GM23338 (cell line): Measurements from ENCODE around the gene BRICD5. TPM values are rescaled to one million over a fixed set of nuclear protein-coding genes. Genes with fewer than 3 reads are reported as not detected.
A peak's percentile ranks its signal among the peaks of the same experiment; 100 is the strongest.

Source experiments
- ATAC-seq: fragments of 200-7000 bp; cut with Tn5 transposase; 3 replicates; pipeline ENCODE4 v1.9.1; 2020
- DNase-seq: peaks from one replicate; pipeline ENCODE4 v3.0.0-alpha.2; 2015; ENCODE audit warnings: low spot score
- H2AFZ ChIP-seq: fragments of 200-600 bp; sonication (generic); 2 replicates; pipeline ENCODE4 v1.8.0; 2016; ENCODE audit warnings: antibody characterized with exemption, mild to moderate bottlenecking, moderate library complexity
- H3F3A ChIP-seq: fragments of 200-600 bp; sonication (generic); replicated peaks from 2 replicates; pipeline ENCODE4 v1.8.0; 2017; ENCODE audit warnings: antibody characterized with exemption, mixed run types, low read depth
- H3K27ac ChIP-seq: fragments of 200-600 bp; sonication (generic); 2 replicates; pipeline ENCODE4 v1.6.1; 2016; ENCODE audit warnings: low read depth
- H3K27me3 ChIP-seq: fragments of 200-600 bp; sonication (generic); 2 replicates; pipeline ENCODE4 v1.8.0; 2016; ENCODE audit warnings: mild to moderate bottlenecking, mixed run types, moderate library complexity; ENCODE audit not compliant: insufficient read depth
- H3K36me3 ChIP-seq: fragments of 200-600 bp; sonication (generic); 2 replicates; pipeline ENCODE4 v1.8.0; 2016; ENCODE audit warnings: mild to moderate bottlenecking; ENCODE audit not compliant: insufficient read depth
- H3K4me1 ChIP-seq: fragments of 200-600 bp; sonication (generic); 2 replicates; pipeline ENCODE4 v1.8.0; 2016; ENCODE audit warnings: mild to moderate bottlenecking, moderate library complexity; ENCODE audit not compliant: insufficient read depth
- H3K4me2 ChIP-seq: fragments of 200-600 bp; sonication (generic); 2 replicates; pipeline ENCODE4 v1.7.1; 2017; ENCODE audit warnings: mixed run types
- H3K4me3 ChIP-seq: fragments of 200-600 bp; sonication (generic); 2 replicates; pipeline ENCODE4 v1.6.1; 2016; ENCODE audit warnings: mixed run types
- H3K79me2 ChIP-seq: fragments of 200-600 bp; sonication (generic); replicated peaks from 2 replicates; pipeline ENCODE4 v1.8.0; 2017; ENCODE audit warnings: mild to moderate bottlenecking; ENCODE audit not compliant: insufficient read depth
- H3K9me2 ChIP-seq: fragments of 200-600 bp; sonication (generic); 2 replicates; pipeline ENCODE4 v1.8.0; 2017; ENCODE audit not compliant: insufficient read depth
- H4K20me1 ChIP-seq: fragments of 200-600 bp; sonication (generic); replicated peaks from 2 replicates; pipeline ENCODE4 v1.8.0; 2017; ENCODE audit warnings: mild to moderate bottlenecking; ENCODE audit not compliant: insufficient read depth
- H3K27ac Mint-ChIP-seq: 2 replicates; pipeline ENCODE4 v1.8.0; 2020; ENCODE audit warnings: inconsistent platforms, mild to moderate bottlenecking, moderate library complexity, mixed read lengths
- H3K27me3 Mint-ChIP-seq: 3 replicates; pipeline ENCODE4 v1.8.0; 2022; ENCODE audit warnings: low read depth, mild to moderate bottlenecking, moderate library complexity, mixed read lengths, inconsistent platforms; ENCODE audit not compliant: insufficient read depth, poor library complexity
- H3K36me3 Mint-ChIP-seq: 3 replicates; pipeline ENCODE4 v1.8.0; 2021; ENCODE audit warnings: low read depth, mild to moderate bottlenecking, inconsistent platforms, moderate library complexity, mixed read lengths
- H3K4me1 Mint-ChIP-seq: 3 replicates; pipeline ENCODE4 v1.8.0; 2020; ENCODE audit warnings: mild to moderate bottlenecking, inconsistent platforms, mixed read lengths
- H3K4me3 Mint-ChIP-seq: 3 replicates; pipeline ENCODE4 v1.8.0; 2021; ENCODE audit warnings: moderate library complexity, mild to moderate bottlenecking, inconsistent platforms, mixed read lengths
- H3K9me3 Mint-ChIP-seq: 3 replicates; pipeline ENCODE4 v1.8.0; 2020; ENCODE audit warnings: moderate library complexity, mild to moderate bottlenecking, inconsistent platforms, mixed read lengths
- CREB1 ChIP-seq: fragments of 250-450 bp; sonication (Bioruptor Pico); IDR thresholded peaks from 2 replicates; pipeline ENCODE4 v1.5.0; 2020; ENCODE audit warnings: low read depth, mild to moderate bottlenecking, moderate library complexity
- EZH2 ChIP-seq: fragments of 200-600 bp; sonication (generic); IDR thresholded peaks from one replicate; pipeline ENCODE4 v1.8.0; 2017; ENCODE audit warnings: antibody characterized with exemption, mild to moderate bottlenecking, low read depth; ENCODE audit not compliant: unreplicated experiment
- EZH2phosphoT487 ChIP-seq: fragments of 200-600 bp; sonication (generic); IDR thresholded peaks from one replicate; pipeline ENCODE4 v1.8.1; 2018; ENCODE audit warnings: antibody characterized with exemption; ENCODE audit not compliant: unreplicated experiment
- JUNB ChIP-seq: IDR thresholded peaks from one replicate; pipeline ENCODE4 v1.6.1; 2016; ENCODE audit warnings: antibody characterized with exemption; ENCODE audit not compliant: unreplicated experiment
- POLR2AphosphoS5 ChIP-seq: IDR thresholded peaks from 2 replicates; pipeline ENCODE4 v1.6.1; 2016; ENCODE audit warnings: antibody characterized with exemption, low read depth
- STAT1 ChIP-seq: IDR thresholded peaks from one replicate; pipeline ENCODE4 v1.6.1; 2016; ENCODE audit warnings: antibody characterized with exemption; ENCODE audit not compliant: unreplicated experiment
- ZNF114 ChIP-seq: fragments of 250-450 bp; sonication (Bioruptor Pico); IDR thresholded peaks from 2 replicates; pipeline ENCODE4 v1.5.0; 2020; ENCODE audit warnings: mild to moderate bottlenecking, moderate library complexity
- polyA plus RNA-seq: library from polyadenylated mRNA; unstranded; fragments of >200 nt; fragmentation: Nextera tagmentation; extraction: Ambion mirVana; gene quantifications from 2 replicates; pipeline ENCODE4 v1.2.1, GENCODE V29; 2016
- total RNA-seq: library from RNA; depleted of rRNA; stranded (reverse); fragments of >200 nt; shearing (Covaris generic); gene quantifications from 2 replicates; pipeline ENCODE4 v1.2.3, GENCODE V29; 2014
- TF ChIP-seq, protein P1 (sequence below), 2 experiments: fragments of 200-600 bp in 1 of 2; sonication (generic) in 1 of 2; conservative IDR thresholded peaks; 2 replicates each; pipeline versions ENCODE4 v1.5.1 to v1.6.1; 2016 to 2017; ENCODE audit warnings: antibody characterized with exemption in 2 of 2, low read depth in 2 of 2, mild to moderate bottlenecking in 2 of 2, moderate library complexity in 1 of 2
- TF ChIP-seq, protein P2 (sequence below): IDR thresholded peaks from one replicate; pipeline ENCODE4 v1.6.1; 2018; ENCODE audit warnings: antibody characterized with exemption; ENCODE audit not compliant: unreplicated experiment
- TF ChIP-seq, protein P3 (sequence below): IDR thresholded peaks from 2 replicates; pipeline ENCODE4 v1.6.1; 2016; ENCODE audit warnings: antibody characterized with exemption

BRICD5 gene
- total and polyA plus RNA-seq, 2 experiments from 2014 or later = 5.3 to 6.3 TPM

DNA sequence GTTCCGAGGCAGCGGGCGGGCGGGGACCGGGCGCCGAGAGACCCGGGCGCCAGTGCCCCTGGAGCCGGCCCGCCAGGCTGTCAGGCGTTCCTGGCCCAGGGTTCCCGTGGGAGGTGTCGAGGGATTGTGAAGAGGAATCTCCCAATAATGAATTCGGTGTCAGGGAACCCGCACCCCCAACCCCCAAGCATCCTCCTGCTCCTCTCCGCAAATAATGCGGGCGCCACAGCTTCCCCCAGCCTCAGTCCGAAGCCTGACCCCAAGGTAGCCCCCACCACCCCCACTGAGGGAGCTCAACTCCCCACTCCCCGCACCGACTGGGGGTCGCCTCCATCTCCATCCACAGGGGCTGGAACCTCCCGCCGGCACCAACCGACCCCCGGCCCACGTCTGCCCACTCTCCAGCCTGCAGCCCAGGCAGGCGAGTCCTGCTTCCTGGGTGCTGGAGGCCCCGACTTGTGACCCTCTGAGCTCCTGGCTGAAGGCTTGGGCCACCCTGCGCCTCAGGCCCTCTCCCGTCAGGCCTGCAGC, 13.6 kb downstream of the BRICD5 start:
- H3K4me1 ChIP-seq = no peaks in the 10 kb centered on the region; the same call in 1 of the 2 replicates
- Mint-ChIP-seq H3K4me1 (no peaks in the 10 kb centered on the region), H3K27me3 (peaks cover 33% of the 10 kb centered on the region), H3K9me3 (no peaks in the 10 kb centered on the region), H3K4me3 (peak overlapping the region; percentile 63), H3K27ac (no peak overlapping the region), H3K36me3 (no peaks in the 10 kb centered on the region; the same call in 2 of the 3 replicates)
- no peaks in the 10 kb centered on the region for H4K20me1 ChIP-seq
- no peaks in the 10 kb centered on the region for H3F3A ChIP-seq
- H3K27me3 ChIP-seq = peaks cover 52% of the 10 kb centered on the region
- H3K9me2 ChIP-seq = no peaks in the 10 kb centered on the region
- peak; percentile 4; the same call in 2 of the 3 replicates for ATAC-seq
- no peak for DNase-seq
- H3K4me2 ChIP-seq = peak overlapping the region; percentile 81
- TF ChIP-seq JUNB (no peak), POLR2AphosphoS5 (no peak)
- TF ChIP-seq, protein P1, sequence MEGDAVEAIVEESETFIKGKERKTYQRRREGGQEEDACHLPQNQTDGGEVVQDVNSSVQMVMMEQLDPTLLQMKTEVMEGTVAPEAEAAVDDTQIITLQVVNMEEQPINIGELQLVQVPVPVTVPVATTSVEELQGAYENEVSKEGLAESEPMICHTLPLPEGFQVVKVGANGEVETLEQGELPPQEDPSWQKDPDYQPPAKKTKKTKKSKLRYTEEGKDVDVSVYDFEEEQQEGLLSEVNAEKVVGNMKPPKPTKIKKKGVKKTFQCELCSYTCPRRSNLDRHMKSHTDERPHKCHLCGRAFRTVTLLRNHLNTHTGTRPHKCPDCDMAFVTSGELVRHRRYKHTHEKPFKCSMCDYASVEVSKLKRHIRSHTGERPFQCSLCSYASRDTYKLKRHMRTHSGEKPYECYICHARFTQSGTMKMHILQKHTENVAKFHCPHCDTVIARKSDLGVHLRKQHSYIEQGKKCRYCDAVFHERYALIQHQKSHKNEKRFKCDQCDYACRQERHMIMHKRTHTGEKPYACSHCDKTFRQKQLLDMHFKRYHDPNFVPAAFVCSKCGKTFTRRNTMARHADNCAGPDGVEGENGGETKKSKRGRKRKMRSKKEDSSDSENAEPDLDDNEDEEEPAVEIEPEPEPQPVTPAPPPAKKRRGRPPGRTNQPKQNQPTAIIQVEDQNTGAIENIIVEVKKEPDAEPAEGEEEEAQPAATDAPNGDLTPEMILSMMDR (conservative IDR thresholded peaks at IDR 0.05; ENCODE audit: low read depth in 2 of 2) = no peak
- TF ChIP-seq, protein P2, sequence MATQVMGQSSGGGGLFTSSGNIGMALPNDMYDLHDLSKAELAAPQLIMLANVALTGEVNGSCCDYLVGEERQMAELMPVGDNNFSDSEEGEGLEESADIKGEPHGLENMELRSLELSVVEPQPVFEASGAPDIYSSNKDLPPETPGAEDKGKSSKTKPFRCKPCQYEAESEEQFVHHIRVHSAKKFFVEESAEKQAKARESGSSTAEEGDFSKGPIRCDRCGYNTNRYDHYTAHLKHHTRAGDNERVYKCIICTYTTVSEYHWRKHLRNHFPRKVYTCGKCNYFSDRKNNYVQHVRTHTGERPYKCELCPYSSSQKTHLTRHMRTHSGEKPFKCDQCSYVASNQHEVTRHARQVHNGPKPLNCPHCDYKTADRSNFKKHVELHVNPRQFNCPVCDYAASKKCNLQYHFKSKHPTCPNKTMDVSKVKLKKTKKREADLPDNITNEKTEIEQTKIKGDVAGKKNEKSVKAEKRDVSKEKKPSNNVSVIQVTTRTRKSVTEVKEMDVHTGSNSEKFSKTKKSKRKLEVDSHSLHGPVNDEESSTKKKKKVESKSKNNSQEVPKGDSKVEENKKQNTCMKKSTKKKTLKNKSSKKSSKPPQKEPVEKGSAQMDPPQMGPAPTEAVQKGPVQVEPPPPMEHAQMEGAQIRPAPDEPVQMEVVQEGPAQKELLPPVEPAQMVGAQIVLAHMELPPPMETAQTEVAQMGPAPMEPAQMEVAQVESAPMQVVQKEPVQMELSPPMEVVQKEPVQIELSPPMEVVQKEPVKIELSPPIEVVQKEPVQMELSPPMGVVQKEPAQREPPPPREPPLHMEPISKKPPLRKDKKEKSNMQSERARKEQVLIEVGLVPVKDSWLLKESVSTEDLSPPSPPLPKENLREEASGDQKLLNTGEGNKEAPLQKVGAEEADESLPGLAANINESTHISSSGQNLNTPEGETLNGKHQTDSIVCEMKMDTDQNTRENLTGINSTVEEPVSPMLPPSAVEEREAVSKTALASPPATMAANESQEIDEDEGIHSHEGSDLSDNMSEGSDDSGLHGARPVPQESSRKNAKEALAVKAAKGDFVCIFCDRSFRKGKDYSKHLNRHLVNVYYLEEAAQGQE = no peak
- no peaks in the 10 kb centered on the region for H3K36me3 ChIP-seq
- H3K79me2 ChIP-seq = no peaks in the 10 kb centered on the region
- H3K4me3 ChIP-seq = peak overlapping the region; percentile 53
- H2AFZ ChIP-seq = peak overlapping the region; percentile 74
- no peak overlapping the region for H3K27ac ChIP-seq

DNA sequence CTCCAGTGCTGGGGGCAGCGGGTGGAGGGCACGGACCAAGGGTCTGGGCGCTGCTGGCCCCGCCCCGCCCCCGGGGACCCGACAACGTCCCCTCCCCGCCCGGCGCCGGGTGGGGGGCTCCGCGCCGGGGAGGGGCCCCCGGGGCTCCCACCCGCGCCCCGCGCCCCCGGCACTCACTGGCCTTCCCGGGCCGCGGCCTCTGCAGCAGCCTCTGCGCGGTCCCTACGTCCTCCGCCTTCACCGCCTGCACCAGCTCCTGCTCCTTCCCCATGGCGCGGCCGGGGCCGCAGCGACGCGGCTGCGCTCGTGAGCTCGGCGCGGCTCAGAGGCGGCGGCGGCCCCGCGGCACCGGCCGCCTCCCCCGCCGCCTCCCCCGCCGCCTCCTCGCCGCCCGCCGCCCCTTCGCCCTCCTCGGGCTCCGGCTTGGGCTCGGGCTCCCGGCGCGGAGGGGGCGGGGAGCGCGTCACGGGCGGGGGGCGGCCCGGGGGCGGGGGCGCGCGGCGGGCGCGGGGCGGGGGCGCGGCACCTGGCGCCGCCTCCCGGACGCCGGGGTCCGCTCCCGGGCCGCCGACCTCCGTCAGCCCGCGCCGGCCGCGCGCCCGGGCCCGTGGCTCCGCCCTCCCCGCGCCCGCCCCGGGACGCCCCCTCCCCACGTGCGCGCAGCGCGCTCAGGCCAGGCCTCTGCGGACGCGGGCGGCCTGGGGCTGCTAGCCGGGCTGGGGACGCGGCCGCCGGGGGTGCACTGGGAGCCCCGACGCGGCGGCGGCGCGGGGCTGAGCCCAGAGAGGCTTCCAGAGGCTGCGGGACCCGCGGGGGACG, 14.3 kb downstream of the BRICD5 start, which contains the start of gene CASKIN1:
Gene CASKIN1, minus strand, starts transcription at position 444 of the 819 bp plus-strand sequence. Its CDS starts 173 bp downstream, at position 271.
- Histone ChIP-seq H3F3A (0 out of 2 replicates have a peak, but pooled peaks cover 2% of the 10 kb centered on the region), H2AFZ (peak within 1 kb of the TSS; percentile 74), H3K79me2 (no peaks in the 10 kb centered on the region), H3K36me3 (no peaks in the 10 kb centered on the region), H3K4me1 (no peaks in the 10 kb centered on the region; the same call in 1 of the 2 replicates), H3K4me2 (peak within 1 kb of the TSS; percentile 92), H3K27ac (no peak within 1 kb of the TSS), H3K27me3 (peaks cover 45% of the 10 kb centered on the region), H3K4me3 (peak within 1 kb of the TSS; percentile 75), H4K20me1 (no peaks in the 10 kb centered on the region), H3K9me2 (no peaks in the 10 kb centered on the region)
- H3K36me3 Mint-ChIP-seq = no peaks in the 10 kb centered on the region; the same call in 2 of the 3 replicates
- peaks cover 31% of the 10 kb centered on the region for H3K27me3 Mint-ChIP-seq
- H3K27ac Mint-ChIP-seq = no peak within 1 kb of the TSS
- H3K4me1 Mint-ChIP-seq = no peaks in the 10 kb centered on the region
- no peaks in the 10 kb centered on the region for H3K9me3 Mint-ChIP-seq
- DNase-seq (peak; percentile 69), ATAC-seq (peak; percentile 11)
- peak within 1 kb of the TSS; percentile 70 for H3K4me3 Mint-ChIP-seq
- TF ChIP-seq, protein P3, sequence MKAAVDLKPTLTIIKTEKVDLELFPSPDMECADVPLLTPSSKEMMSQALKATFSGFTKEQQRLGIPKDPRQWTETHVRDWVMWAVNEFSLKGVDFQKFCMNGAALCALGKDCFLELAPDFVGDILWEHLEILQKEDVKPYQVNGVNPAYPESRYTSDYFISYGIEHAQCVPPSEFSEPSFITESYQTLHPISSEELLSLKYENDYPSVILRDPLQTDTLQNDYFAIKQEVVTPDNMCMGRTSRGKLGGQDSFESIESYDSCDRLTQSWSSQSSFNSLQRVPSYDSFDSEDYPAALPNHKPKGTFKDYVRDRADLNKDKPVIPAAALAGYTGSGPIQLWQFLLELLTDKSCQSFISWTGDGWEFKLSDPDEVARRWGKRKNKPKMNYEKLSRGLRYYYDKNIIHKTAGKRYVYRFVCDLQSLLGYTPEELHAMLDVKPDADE = no peak
- TF ChIP-seq EZH2phosphoT487 = no peak
- TF ChIP-seq STAT1 = no peak
- TF ChIP-seq EZH2 = no peak
- TF ChIP-seq ZNF114 = no peak
- TF ChIP-seq POLR2AphosphoS5 = no peak
- no peak for TF ChIP-seq JUNB
- TF ChIP-seq, protein P1 (conservative IDR thresholded peaks at IDR 0.05; ENCODE audit: low read depth in 2 of 2) = no peak
- TF ChIP-seq CREB1 (CRISPR knock-in tag) = no peak
